ENCODE measurements around the gene FAM131B. TPM values are rescaled to one million over a fixed set of nuclear protein-coding genes. Genes with fewer than 3 reads are reported as not detected.
"Not testable (repeated sequence)": the region's sequence is repeated elsewhere in the genome, so short reads cannot be mapped to it uniquely, and the experiment has no call there.

FAM131B gene
- total RNA-seq, 1 donor from 2014 or later: 3.1 TPM

DNA sequence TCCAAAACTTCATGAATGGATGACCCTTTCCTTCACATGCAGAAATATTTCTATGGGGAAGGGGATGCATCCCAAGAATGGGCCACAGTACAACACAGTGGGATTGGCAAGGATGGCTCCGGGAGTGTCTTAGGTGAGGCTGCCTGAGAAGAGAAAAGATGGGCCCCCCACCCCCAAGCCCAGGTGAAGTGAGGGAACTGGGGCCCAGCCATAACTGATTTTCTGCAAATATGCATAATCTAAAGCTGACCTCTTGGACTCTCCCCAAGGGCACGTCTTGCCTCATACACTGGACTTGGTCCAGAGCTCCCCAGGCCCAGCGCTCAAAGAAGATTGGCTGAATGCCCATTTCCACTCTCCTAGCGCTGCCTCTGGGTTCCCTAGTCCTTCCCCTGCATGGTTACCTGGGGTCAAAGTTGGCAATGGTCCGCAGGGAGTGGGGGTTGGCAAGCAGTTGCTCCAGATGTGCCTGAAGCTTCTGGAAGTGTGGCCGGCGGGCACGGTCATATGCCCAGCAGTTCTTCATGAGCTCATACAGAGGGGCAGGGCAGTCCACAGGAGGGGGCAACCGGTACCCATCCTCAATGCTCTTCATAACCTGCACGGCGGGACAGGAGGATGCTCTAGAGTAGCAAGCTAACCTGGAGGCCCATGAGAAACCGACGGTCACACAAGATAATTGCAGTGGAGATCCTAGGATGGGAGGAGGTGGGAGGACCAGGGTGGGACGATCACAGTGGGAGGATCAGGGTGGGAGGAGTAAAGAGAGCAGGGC lies 30.9 kb upstream of the FAM131B start:
- TF ChIP-seq, protein P1, sequence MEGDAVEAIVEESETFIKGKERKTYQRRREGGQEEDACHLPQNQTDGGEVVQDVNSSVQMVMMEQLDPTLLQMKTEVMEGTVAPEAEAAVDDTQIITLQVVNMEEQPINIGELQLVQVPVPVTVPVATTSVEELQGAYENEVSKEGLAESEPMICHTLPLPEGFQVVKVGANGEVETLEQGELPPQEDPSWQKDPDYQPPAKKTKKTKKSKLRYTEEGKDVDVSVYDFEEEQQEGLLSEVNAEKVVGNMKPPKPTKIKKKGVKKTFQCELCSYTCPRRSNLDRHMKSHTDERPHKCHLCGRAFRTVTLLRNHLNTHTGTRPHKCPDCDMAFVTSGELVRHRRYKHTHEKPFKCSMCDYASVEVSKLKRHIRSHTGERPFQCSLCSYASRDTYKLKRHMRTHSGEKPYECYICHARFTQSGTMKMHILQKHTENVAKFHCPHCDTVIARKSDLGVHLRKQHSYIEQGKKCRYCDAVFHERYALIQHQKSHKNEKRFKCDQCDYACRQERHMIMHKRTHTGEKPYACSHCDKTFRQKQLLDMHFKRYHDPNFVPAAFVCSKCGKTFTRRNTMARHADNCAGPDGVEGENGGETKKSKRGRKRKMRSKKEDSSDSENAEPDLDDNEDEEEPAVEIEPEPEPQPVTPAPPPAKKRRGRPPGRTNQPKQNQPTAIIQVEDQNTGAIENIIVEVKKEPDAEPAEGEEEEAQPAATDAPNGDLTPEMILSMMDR (IDR thresholded peaks at IDR 0.05): no peak
- Mint-ChIP-seq H3K36me3 (ENCODE audit: low read depth) (peaks cover 27% of the 10 kb centered on the region), H3K27me3 (ENCODE audit: low read depth) (no peaks in the 10 kb centered on the region), H3K9me3 (ENCODE audit: low read depth) (no peaks in the 10 kb centered on the region), H3K4me3 (ENCODE audit: unreplicated experiment) (no peak overlapping the region), H3K4me1 (ENCODE audit: low read depth) (peaks cover 44% of the 10 kb centered on the region), H3K27ac (ENCODE audit: unreplicated experiment) (no peak overlapping the region)
- peak; percentile 72 for DNase-seq (ENCODE audit: low spot score)

DNA sequence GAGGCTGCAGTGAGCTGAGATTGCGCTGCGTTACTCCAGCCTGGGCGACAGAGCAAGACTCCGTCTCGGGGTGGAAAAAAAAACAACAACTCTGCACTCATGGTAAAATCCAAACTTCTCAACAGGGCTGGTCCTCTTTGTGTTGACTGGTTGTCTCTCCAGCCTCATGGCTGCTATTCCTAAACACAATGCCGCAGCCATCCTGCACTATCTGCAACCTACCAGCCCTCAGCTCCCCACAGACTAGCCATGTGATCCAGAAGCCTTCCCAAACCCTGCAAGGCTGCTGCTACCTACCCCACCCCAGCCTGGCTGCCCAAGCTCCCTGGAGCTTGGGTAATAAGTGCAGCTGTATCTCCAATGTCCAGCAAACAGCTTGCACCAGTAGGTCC lies 30.4 kb upstream of the FAM131B start:
- Mint-ChIP-seq H3K4me3 (ENCODE audit: unreplicated experiment) (no peak overlapping the region), H3K27ac (ENCODE audit: unreplicated experiment) (peak overlapping the region; percentile 89), H3K36me3 (ENCODE audit: low read depth) (peaks cover 27% of the 10 kb centered on the region), H3K27me3 (ENCODE audit: low read depth) (no peaks in the 10 kb centered on the region), H3K4me1 (ENCODE audit: low read depth) (peaks cover 45% of the 10 kb centered on the region), H3K9me3 (ENCODE audit: low read depth) (no peaks in the 10 kb centered on the region)
- peak; percentile 44 for DNase-seq (ENCODE audit: low spot score)
- TF ChIP-seq, protein P1 (IDR thresholded peaks at IDR 0.05): no peak

DNA sequence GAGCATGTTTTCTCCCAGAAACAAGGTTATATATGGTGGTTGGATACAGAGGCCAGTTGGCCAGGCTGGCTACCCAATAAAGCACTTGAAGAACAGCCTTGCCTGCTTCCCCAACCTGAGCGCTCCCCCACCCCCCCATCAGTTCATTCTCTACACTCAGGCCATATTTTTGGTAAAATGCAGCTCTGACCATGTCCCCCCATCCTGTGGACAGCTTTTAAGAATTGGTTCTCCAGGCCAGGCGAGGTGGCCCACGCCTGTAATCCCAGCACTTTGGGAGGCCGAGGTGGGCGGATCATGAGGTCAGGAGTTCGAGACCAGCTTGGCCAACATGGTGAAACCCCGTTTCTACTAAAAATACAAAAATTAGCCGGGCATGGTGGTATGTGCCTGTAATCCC lies 29.9 kb upstream of the FAM131B start:
- peaks cover 49% of the 10 kb centered on the region for H3K4me1 Mint-ChIP-seq (ENCODE audit: low read depth)
- H3K4me3 Mint-ChIP-seq (ENCODE audit: unreplicated experiment); H3K9me3 Mint-ChIP-seq (ENCODE audit: low read depth); H3K27me3 Mint-ChIP-seq (ENCODE audit: low read depth); DNase-seq (ENCODE audit: low spot score): not testable (repeated sequence)
- H3K27ac Mint-ChIP-seq (ENCODE audit: unreplicated experiment): peak overlapping the region; percentile 89
- H3K36me3 Mint-ChIP-seq (ENCODE audit: low read depth): peaks cover 31% of the 10 kb centered on the region

GRCh38 chr7:143391462-143392404 lies 29.2 kb upstream of the FAM131B start:
- H3K27ac Mint-ChIP-seq (ENCODE audit: unreplicated experiment): peak overlapping the region; percentile 89
- no peaks in the 10 kb centered on the region for H3K9me3 Mint-ChIP-seq (ENCODE audit: low read depth)
- H3K4me1 Mint-ChIP-seq (ENCODE audit: low read depth): peaks cover 49% of the 10 kb centered on the region
- no peaks in the 10 kb centered on the region for H3K27me3 Mint-ChIP-seq (ENCODE audit: low read depth)
- TF ChIP-seq, protein P1 (IDR thresholded peaks at IDR 0.05): no peak
- no peak for DNase-seq (ENCODE audit: low spot score)
- H3K4me3 Mint-ChIP-seq (ENCODE audit: unreplicated experiment): no peak overlapping the region
- peaks cover 31% of the 10 kb centered on the region for H3K36me3 Mint-ChIP-seq (ENCODE audit: low read depth)

DNA sequence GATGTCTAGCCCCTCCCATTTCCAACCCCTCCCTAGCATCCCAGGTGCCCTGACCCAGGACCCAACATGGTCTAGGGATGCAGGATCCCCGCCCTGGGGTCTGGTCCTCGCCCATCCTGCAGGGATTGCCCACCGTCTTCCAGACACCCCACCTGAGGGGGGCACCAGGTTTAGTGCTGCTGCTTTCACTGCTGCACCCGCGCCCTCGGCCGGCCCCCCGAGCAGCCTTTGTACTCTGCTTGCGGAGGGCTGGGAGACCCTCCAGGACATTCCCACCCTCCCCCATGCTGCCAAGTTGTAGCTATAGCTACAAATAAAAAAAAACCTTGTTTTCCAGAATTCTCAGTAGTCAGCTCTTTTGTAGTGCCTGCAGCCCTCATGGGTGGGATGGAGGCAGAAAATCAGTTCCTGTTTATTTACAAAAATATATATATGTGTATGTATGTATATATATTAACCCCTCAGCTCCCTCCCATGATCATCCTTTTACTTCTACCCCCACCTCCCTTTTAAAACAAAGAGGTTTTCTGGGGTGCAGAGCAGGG lies 28.3 kb upstream of the FAM131B start:
- Mint-ChIP-seq H3K9me3 (ENCODE audit: low read depth) (no peaks in the 10 kb centered on the region), H3K36me3 (ENCODE audit: low read depth) (peaks cover 31% of the 10 kb centered on the region), H3K27ac (ENCODE audit: unreplicated experiment) (peak overlapping the region; percentile 54), H3K27me3 (ENCODE audit: low read depth) (no peaks in the 10 kb centered on the region), H3K4me1 (ENCODE audit: low read depth) (peaks cover 49% of the 10 kb centered on the region), H3K4me3 (ENCODE audit: unreplicated experiment) (no peak overlapping the region)
- TF ChIP-seq, protein P1 (IDR thresholded peaks at IDR 0.05): no peak
- no peak for DNase-seq (ENCODE audit: low spot score)
